GM12801 (cell line): ENCODE measurements around the gene PGD.

Source experiments
- TF ChIP-seq, protein P1 (sequence below): IDR thresholded peaks from one replicate; pipeline ENCODE4 v1.5.1; 2011; ENCODE audit warnings: control low read depth; ENCODE audit not compliant: insufficient read length; ENCODE audit errors: extremely low read depth

The PGD gene

DNA sequence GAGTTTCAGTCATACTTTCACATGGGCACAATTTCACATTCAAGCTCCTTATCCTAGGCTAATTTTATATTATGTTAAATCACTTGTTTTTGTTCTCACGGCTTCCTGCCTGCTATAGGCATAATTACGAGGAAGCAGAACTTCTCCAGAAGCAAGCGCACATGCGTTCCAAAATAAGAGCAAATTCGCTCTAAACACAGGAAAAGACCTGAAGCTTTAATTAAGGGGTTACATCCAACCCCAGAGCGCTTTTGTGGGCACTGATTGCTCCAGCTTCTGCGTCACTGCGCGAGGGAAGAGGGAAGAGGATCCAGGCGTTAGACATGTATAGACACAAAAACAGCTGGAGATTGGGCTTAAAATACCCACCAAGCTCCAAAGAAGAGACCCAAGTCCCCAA, 50.9 kb downstream of the PGD start, which contains the start of gene CORT:
Gene CORT, plus strand, starts transcription at position 281 of the 400 bp plus-strand sequence. CDS start 193 bp downstream, outside the sequence.
- TF ChIP-seq, protein P1, sequence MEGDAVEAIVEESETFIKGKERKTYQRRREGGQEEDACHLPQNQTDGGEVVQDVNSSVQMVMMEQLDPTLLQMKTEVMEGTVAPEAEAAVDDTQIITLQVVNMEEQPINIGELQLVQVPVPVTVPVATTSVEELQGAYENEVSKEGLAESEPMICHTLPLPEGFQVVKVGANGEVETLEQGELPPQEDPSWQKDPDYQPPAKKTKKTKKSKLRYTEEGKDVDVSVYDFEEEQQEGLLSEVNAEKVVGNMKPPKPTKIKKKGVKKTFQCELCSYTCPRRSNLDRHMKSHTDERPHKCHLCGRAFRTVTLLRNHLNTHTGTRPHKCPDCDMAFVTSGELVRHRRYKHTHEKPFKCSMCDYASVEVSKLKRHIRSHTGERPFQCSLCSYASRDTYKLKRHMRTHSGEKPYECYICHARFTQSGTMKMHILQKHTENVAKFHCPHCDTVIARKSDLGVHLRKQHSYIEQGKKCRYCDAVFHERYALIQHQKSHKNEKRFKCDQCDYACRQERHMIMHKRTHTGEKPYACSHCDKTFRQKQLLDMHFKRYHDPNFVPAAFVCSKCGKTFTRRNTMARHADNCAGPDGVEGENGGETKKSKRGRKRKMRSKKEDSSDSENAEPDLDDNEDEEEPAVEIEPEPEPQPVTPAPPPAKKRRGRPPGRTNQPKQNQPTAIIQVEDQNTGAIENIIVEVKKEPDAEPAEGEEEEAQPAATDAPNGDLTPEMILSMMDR = no peak

DNA sequence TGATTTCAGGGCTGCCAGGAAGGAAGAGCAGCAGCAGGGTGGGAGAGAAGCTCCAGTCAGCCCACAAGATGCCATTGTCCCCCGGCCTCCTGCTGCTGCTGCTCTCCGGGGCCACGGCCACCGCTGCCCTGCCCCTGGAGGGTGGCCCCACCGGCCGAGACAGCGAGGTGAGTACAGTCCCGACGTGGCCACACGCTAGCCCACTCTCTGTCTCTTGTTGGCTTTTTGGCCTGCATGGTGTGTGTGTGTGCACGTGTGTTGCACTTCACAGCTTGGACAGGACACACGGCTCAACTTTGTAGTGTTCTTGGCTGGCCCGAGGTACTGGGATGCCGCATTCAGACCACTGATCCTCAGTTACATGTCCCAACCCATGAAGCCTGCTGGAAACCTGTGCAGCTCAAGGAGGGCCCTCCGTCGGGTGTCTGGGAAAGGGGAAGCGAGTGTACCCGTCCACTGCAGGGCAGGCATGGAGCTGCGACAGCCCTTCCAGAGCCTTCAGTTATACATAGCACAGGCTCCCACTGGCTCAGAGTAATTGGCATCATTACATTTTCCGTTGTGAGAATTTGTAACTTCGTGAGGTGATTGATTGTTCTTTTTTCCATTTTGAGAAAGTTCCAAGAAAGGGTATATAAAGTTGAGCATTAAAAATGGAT, 51.4 kb downstream of the PGD start:
- TF ChIP-seq, protein P1 = no peak

DNA sequence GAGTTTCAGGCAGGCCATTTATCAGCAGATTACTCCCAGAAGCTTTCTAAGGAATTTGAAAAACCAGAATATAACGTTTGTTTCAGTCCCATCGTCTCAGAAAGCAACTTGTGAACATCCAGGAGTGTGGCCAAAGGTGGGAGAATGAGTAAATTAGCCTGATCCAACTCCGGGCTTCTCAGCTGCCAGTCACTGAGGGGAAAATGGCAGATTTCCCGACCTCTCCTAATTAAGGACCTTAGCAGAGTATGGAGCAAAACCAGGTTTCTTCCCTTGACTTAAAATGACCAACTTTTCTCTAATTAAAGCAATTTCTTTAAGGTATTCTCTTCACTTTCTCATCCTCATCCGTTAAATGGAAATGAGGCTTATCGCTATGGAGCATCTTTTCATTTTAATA, 52.0 kb downstream of the PGD start:
- TF ChIP-seq, protein P1 = no peak

DNA sequence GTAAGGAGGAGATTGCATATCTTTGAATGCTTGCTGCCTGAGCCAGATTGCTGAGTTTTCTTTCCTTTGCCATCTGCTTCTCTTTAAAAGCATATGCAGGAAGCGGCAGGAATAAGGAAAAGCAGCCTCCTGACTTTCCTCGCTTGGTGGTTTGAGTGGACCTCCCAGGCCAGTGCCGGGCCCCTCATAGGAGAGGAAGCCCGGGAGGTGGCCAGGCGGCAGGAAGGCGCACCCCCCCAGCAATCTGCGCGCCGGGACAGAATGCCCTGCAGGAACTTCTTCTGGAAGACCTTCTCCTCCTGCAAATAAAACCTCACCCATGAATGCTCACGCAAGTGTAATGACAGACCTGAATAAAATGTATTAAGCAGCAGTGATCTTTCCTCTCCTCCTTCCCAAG, 52.4 kb downstream of the PGD start:
- TF ChIP-seq, protein P1 = no peak

DNA sequence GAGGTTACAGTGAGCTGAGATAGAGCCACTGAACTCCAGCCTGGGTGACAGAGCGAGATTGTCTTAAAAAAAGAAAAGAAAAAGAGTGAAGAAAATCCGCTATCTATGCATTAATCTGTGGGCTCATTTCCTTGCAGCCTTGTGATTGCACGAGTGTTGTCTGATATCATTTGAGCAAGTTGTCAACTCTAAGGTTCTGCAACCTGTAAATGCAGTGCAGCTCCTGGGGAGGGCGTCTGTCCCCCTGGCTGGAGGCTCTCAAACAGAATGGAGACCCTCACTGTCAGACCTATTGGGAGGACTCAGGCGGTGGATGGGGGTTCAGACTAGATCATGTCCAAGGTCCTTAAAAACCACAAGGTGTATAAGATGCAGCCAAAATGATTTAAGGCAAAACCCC, 57.2 kb downstream of the PGD start:
- TF ChIP-seq, protein P1 = no peak

DNA sequence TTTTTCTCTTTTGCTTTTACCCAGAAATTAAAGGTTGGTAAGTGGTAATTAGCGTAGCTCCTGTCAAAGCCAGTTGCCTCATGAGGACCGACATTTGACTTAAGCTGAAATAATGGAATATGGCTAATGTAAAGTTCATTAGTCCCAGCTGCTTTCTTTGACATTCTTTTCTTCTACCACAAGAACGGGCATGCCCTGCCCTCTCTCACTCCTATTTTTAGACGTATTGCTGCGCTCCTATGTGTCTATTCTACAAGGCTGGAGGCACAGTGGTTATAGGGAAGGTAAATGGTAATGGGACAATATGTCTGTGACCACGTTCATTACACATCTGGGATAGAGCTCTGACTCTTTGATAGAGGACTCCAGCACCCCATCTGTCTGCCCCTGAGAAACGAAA, 57.8 kb downstream of the PGD start:
- TF ChIP-seq, protein P1 = no peak

DNA sequence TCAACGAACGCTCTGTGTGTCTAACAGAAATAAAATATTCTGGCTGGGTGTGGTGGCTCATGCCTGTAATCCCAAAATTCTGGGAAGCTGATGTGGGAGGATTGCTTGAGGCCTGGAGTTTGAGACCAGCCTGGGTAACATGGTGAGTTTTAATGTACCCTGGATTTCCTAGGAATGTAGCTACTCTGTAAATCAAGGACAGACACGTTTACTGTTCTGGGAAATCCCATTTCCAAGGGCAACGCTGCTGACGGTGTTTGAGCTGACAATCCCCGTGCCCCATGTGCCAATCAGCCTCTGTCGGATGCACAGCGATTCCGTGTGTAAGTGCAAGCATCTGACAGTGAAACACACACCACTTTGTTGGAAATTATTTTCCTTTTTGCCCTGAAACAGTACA, 59.0 kb downstream of the PGD start:
- TF ChIP-seq, protein P1 = no peak
